GM21619 (cell line): ENCODE results near the gene SIGLECL1.

Experiments used
- ATAC-seq: cut with Tn5 transposase; IDR thresholded peaks from one replicate; pipeline ENCODE4 v1.9.1; 2021; ENCODE audit not compliant: unreplicated experiment

The SIGLECL1 gene

DNA sequence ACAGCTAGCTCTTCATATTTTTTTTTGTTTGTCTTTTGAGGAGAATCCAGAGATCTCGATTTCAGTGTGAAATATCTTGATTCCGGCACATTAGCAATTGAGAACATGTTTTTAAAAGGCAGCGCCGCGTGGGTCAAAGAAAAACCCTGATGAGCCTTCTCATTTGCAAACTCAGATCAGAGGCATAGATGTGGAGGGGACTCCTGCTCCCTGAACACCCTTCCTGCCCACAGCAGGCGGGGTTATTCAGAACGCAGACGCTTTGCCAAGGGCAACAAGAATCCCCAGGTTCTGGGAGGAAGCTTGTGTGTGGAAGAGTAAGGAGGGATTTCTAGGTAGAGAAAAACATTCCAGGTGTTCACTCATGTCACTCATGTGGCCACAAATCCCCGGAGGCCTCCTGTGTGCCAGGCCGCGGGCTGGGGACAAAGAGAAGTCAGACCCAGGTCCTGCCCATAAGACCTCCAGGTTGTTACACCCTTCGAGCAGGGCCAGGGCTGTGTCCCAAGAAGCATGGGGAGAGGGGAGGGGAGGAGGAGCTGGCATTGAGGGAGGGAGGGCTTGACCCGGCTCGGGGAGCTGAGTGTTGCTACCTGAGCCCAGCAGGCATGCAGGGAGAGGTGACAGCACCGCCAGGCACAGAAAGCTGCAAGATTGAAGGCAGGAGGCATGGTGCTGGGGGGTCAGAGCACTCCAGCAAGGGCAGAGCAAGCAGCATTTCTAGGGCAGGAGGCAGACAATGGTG is 44.7 kb downstream of the SIGLECL1 start:
- ATAC-seq: no peak

DNA sequence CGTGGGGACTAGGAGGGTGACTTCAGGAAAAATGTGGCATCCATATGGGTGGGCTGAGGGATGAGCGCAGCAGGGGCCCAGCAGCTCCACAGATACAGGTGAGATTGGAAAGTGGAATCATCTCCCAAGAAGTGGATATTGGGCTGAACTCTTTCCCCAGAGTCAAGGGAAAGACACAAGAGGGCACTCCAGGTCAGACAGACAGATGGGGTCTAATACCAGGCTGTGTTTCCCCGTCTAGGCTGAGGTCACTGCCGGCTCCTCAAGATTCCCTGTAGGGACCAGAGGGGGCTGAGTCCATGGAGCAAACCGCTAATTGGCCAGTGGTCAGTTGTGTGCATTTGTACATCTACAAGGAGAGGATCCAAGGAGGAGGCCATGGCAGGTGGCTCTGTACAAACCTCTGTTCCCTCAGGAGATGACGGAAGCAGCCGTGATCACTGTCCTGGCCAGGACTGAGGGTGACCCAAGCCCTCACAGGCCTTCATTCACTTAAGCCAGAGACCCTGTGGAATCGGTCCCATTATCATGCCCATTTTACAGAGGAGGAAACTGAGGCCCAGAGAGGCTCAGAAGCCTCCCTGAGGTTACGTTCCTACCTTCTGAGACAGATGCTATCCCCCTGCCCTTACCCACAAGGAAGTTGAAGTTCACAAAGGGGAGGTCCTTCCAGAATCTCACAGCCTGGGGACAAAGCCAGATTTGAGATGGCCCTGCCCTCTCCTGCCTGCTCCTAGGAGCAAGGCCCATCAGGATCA is 45.6 kb downstream of the SIGLECL1 start:
- ATAC-seq: no peak

DNA sequence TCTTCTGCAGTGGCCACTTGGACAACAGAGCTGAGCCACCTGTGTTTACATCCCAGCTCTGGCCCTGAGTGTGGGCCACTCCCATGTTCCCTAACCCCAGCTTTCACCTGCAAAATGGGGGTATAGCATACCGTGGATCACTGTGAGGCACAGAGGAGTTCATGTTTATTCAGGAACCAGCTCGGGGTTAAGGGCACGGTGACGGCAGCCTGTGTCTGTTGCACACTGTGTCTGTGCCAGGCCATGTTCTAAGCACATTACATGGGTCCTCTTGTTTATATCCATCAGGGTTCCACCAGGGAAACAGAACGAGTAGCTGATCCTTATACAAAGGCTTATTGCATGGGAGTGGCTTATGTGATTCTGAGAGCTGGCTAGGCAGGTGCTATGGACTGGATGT is 46.5 kb downstream of the SIGLECL1 start:
- no peak for ATAC-seq

DNA sequence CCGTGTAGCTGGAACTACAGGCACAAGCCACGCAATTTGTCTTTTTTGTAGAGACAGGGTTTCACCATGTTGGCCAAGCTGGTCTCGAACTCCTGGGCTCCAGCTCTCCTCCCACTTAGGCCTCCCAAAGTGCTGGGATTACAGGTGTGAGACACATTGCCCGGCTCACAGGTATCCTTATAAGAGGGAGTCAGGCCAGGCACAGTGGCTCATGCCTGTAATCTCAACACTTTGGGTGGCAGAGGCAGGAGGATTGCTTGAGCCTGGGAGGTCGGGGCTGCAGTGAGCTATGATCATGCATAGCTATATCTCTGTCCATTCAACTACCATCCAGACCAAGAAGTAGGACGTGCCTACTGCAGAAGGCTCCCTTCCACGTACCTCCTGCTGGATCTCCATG is 50.4 kb downstream of the SIGLECL1 start:
- no peak for ATAC-seq

DNA sequence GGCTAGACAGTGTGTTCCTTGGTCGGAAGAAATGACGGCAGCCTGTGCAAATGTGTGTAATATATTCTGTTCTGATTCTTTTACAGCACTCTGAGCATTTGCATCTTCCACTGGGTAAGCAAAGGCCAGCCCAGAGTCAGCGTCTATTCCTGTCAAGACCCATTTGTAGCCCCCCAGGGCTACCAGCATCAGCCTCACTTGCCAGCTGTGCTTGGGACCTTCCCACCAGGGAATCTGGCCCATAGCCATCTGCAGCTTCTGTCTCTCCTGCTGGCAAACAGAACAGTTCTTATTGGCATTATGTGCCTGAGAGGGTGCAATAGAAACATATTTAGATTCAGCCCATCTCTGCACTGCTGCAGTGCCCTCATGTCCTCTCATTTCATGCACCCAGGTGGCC is 54.6 kb downstream of the SIGLECL1 start:
- ATAC-seq: no peak

DNA sequence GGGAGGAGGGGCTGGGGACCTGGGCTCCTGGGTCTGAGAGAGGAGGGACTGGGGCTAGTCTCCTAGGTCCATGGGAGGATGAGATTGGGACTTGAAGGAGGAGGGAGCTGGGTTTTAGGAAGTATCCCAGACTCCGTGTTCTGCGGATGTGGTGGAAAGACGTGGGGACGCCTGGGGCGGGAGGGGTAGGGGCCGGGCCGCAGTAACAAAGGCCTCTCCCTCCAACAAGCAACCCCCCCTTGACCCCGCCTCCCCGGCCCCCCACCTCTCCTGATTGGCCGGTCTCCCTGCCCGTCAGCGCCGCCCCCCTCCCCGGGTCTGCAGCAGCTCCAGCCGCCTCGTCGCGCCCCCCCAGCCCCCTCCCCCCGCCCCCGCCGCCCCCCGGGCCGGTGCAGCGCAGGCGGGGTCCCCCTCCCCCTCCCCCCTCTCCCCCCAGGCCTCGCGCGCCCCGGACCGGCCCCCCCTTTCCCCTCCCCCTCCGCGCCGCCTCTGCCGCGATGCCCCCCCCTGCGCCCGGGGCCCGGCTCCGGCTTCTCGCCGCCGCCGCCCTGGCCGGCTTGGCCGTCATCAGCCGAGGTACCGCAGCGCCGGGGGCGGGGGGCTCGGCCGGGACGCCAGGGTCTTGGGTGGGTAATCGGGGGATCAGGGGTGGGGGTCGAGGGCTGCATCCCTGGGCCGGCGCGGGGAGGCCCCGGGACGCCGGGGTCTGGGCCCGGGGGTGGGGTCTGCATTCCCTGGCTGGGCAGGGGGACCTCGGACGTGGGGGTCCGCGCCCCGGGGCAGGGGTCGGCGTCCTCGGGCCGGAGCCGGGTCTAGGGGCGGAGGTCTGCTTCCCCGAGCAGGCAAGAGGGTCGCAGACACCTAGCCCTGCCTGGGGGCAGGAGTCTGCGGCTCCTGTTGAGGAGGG is 60.7 kb downstream of the SIGLECL1 start, which contains the start of gene IGLON5:
TSS of gene IGLON5 (plus strand) at position 294 of the 907 bp plus-strand sequence. CDS start at position 498, 204 bp downstream.
- no peak for ATAC-seq

DNA sequence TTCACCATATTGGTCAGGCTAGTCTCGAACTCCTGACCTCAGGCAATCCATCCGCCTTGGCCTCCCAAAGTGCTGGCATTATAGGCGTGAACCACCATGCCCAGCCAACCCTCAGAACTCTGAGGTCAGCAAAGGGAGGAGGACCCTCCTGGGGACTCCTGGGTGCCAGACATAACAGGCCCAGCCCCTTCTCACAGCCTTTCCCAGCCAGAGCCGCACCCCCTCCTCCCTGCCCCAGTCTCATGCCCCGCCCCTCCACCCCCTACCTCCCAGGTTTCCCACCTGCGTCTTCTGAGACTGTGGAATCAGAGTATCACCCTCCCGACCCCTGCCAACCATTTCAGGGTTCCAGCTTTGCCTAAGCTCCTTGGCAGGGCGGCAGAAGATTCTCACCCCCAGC is 65.8 kb downstream of the SIGLECL1 start:
- no peak for ATAC-seq

DNA sequence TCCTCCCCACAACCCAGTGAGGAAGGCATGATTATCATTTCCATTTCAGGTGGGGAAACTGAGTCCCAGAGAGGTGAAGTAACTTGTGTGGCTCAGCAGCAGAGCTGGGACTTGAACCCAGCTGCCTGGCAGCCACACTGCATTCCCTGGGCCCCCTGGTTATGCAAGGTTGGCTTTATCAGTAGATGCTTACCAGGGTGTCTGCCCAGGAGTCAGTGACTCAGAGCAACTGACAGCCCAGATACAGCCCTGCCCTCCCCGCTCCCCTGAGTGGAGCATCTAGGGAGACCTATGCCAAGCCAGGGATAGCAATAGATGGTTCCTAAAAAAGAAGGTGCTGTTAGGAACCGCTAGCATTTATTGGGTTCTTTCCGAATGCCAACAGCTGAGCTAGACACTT is 66.5 kb downstream of the SIGLECL1 start:
- ATAC-seq: no peak

DNA sequence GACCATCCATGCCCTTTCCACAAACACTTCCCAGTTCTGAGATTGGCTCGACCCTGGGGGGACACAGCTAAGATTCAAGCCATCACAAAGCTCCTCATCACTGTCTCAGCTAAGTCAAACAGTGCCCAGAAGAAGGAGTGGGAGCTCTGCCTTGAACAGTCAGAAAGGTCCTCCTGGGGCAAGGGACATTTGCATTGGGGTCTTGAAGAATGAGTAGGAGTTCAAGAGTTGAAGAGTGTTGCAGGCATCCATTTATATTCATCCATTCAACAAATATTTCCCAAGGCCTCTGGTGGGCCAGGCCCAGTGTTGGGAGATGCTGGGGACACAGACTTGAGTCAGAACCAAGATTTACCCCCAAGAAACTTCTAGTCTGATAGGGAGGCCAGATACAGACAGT is 67.1 kb downstream of the SIGLECL1 start:
- ATAC-seq: no peak
